ENCODE measurements around the gene DPF3. TPM values are rescaled to one million over a fixed set of nuclear protein-coding genes. Genes with fewer than 3 reads are reported as not detected.
A peak's percentile ranks its signal among the peaks of the same experiment; 100 is the strongest.

The DPF3 gene
- total and polyA plus RNA-seq, 9 of the 15 experiments (the other 6 are each of a cell fraction or from before 2014, with no cell fraction given): 0.21 to 4.9 (median 1.2) TPM

DNA sequence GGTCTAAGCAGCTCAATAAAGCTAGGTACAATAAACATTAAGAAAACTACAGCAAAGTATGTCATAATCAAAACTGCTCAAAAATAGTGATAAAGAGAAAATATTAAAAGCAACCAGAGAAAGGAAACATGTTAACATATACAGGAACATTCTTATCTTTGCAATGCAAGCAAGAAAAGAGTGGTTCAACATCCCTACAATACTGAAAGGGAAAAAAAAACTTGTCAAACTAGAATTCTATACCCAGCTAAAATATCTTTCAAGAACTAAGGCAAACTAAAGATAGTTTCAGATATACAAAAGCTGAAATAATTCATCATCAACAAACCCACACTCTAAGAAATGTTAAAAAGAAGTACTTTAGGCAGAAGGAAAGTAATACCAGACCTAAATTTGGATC lies 134.2 kb downstream of the DPF3 start:
- no peak overlapping the region for H3K27ac ChIP-seq (ENCODE audit: extremely low read depth, low read depth, low read length)
- H3K9me3 ChIP-seq (replicated peaks; ENCODE audit: control insufficient read depth, insufficient read depth, low read depth, low read length): 0 out of 2 replicates have a peak, but pooled peaks cover 2% of the 10 kb centered on the region
- FAIRE-seq (no peak), DNase-seq (ENCODE audit: extremely low read depth in 1 of 4, low spot score in 3 of 4) (no peak), ATAC-seq (no peak)
- H3K27me3 ChIP-seq (ENCODE audit: control insufficient read depth in 2 of 2, insufficient read depth in 2 of 2, low read length in 2 of 2): no peaks in the 10 kb centered on the region
- H3K36me3 ChIP-seq (ENCODE audit: control insufficient read depth, insufficient read depth, low read length): no peaks in the 10 kb centered on the region
- no peak for TF ChIP-seq ZSCAN32 (CRISPR knock-in tag; IDR thresholded peaks at IDR 0.05)
- TF ChIP-seq TAL1 (IDR thresholded peaks at IDR 0.05): no peak
- peak; percentile 92 for TF ChIP-seq ZFP1 (CRISPR knock-in tag; IDR thresholded peaks at IDR 0.05)
- no peak for TF ChIP-seq PTBP1 (IDR thresholded peaks at IDR 0.05; ENCODE audit: low read depth, low read length)
- no peak for TF ChIP-seq TBL1XR1 (IDR thresholded peaks at IDR 0.05; ENCODE audit: low read length in 2 of 2)
- no peak for TF ChIP-seq ZNF347 (CRISPR knock-in tag; IDR thresholded peaks at IDR 0.05; ENCODE audit: low read depth)
- 0 out of 2 replicates have a peak, but pooled peaks have one; percentile 10 for TF ChIP-seq ZNF507 (tag; conservative IDR thresholded peaks at IDR 0.05)
- TF ChIP-seq, protein P1, sequence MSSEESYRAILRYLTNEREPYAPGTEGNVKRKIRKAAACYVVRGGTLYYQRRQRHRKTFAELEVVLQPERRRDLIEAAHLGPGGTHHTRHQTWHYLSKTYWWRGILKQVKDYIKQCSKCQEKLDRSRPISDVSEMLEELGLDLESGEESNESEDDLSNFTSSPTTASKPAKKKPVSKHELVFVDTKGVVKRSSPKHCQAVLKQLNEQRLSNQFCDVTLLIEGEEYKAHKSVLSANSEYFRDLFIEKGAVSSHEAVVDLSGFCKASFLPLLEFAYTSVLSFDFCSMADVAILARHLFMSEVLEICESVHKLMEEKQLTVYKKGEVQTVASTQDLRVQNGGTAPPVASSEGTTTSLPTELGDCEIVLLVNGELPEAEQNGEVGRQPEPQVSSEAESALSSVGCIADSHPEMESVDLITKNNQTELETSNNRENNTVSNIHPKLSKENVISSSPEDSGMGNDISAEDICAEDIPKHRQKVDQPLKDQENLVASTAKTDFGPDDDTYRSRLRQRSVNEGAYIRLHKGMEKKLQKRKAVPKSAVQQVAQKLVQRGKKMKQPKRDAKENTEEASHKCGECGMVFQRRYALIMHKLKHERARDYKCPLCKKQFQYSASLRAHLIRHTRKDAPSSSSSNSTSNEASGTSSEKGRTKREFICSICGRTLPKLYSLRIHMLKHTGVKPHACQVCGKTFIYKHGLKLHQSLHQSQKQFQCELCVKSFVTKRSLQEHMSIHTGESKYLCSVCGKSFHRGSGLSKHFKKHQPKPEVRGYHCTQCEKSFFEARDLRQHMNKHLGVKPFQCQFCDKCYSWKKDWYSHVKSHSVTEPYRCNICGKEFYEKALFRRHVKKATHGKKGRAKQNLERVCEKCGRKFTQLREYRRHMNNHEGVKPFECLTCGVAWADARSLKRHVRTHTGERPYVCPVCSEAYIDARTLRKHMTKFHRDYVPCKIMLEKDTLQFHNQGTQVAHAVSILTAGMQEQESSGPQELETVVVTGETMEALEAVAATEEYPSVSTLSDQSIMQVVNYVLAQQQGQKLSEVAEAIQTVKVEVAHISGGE (CRISPR knock-in tag; IDR thresholded peaks at IDR 0.05): no peak
- TF ChIP-seq TCF7L2 (IDR thresholded peaks at IDR 0.05; ENCODE audit: low read depth, low read length): no peak
- no peak for TF ChIP-seq CBX1 (IDR thresholded peaks at IDR 0.05; ENCODE audit: low read depth)
- TF ChIP-seq BRCA1 (IDR thresholded peaks at IDR 0.05): no peak
- no peak for TF ChIP-seq BRCA1 (CRISPR knock-in tag; IDR thresholded peaks at IDR 0.05)
- TF ChIP-seq SRSF9 (IDR thresholded peaks at IDR 0.05; ENCODE audit: borderline replicate concordance, low read depth, low read length): no peak
- no peak for TF ChIP-seq NRF1 (conservative IDR thresholded peaks at IDR 0.05 in 1 of 2, IDR thresholded peaks at IDR 0.05 in 1 of 2)
- no peak overlapping the region for H3K4me3 ChIP-seq
- no peaks in the 10 kb centered on the region for H3K4me1 ChIP-seq (replicated peaks in 1 of 2; ENCODE audit: control insufficient read depth in 2 of 2, insufficient read depth in 2 of 2, low read length in 2 of 2)
- no TSS peak for BruUV-seq (replicated peaks)
- intact Hi-C loops (cut with micrococcal nuclease): no loop called here
- CTCF ChIA-PET (ENCODE audit: low intra/inter-chr PET ratio): no interaction called here
- no peak overlapping the region for H3K9ac ChIP-seq (ENCODE audit: insufficient read depth in 1 of 2, low read depth in 2 of 2, low read length in 2 of 2)
- in situ Hi-C loops (cut with MboI): no loop called here
- no peaks in the 10 kb centered on the region for H4K20me1 ChIP-seq (replicated peaks; ENCODE audit: control insufficient read depth, insufficient read depth, low read length)
- POLR2A ChIA-PET: no interaction called here
- no peaks in the 10 kb centered on the region for H3K79me2 ChIP-seq (ENCODE audit: control insufficient read depth, insufficient read depth, low read length)
- no peak overlapping the region for H2AFZ ChIP-seq (ENCODE audit: low read depth, low read length)
- no peaks in the 10 kb centered on the region for H3K9me1 ChIP-seq (ENCODE audit: control insufficient read depth, insufficient read depth, low read length)
- H3K4me2 ChIP-seq (ENCODE audit: insufficient read depth, low read length): no peak overlapping the region

Measured in K562 (cell line).